ENCODE measurements around the gene IGLL1.

IGLL1 gene

DNA sequence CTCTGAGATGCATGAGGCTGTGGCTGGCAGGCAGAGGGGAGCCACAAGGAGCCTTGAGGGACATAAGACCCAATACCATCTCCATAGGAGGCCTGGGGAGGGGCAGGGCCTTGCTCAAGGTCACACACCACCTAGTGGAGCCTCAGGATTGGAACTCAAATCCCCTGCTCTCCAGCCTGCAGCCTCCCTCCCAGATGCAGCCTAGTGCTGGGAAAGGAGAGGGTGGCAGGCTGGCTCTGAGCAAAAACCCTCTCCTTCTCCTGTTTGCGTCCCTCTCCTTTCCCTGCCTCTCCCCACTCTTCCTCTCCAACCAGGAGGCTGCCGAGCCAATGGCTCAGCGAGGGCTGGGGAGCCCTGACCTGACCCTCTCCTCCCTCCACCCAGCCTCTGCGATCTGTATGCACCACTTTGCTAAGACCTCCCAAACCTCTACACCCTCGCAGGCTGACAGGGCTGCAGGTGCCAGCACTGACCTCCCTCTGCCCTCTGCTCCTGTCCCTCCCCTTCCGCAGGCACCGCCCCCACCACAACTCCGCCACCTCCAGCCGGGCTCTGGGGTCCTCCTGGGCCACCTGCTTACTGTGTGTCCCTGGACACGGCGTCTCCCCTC lies 14.7 kb downstream of the IGLL1 start:
- peaks cover 10 to 14% of the 10 kb centered on the region in 2 donors for H3K4me1 ChIP-seq (ENCODE audit: control insufficient read depth in 2 of 2, insufficient read depth in 1 of 2, low read depth in 1 of 2, low read length in 2 of 2)
- no peaks in the 10 kb centered on the region for H3K36me3 ChIP-seq (replicated peaks in 1 of 2; ENCODE audit: control insufficient read depth in 2 of 2, insufficient read depth in 2 of 2, low read length in 2 of 2)
- H2BK15ac ChIP-seq (ENCODE audit: low read length) = no peak overlapping the region
- no peak overlapping the region for H2BK12ac ChIP-seq (ENCODE audit: low read length)
- H2AFZ ChIP-seq (ENCODE audit: low read length) = peak overlapping the region; percentile 97
- peak; percentile 31 for DNase-seq (ENCODE audit: low spot score)
- no peaks in the 10 kb centered on the region for H3K9me3 ChIP-seq (replicated peaks in 1 of 2; ENCODE audit: control insufficient read depth in 2 of 2, insufficient read depth in 1 of 2, low read depth in 1 of 2, low read length in 2 of 2)
- H3K9ac ChIP-seq (ENCODE audit: low read depth, low read length, poor library complexity) = peak overlapping the region; percentile 21
- no peak overlapping the region for H4K91ac ChIP-seq (ENCODE audit: low read depth, low read length, poor library complexity)
- peak overlapping the region; percentile 54 for H2BK5ac ChIP-seq (ENCODE audit: low read length)
- H3K79me1 ChIP-seq (ENCODE audit: low read depth, low read length) = no peaks in the 10 kb centered on the region
- H3K23ac ChIP-seq (ENCODE audit: low read depth, low read length, poor library complexity) = no peak overlapping the region
- H2AK5ac ChIP-seq (ENCODE audit: low read depth, low read length) = peak overlapping the region; percentile 88
- H3K18ac ChIP-seq (ENCODE audit: low read length) = peak overlapping the region; percentile 71
- H3K4ac ChIP-seq (ENCODE audit: low read length) = no peak overlapping the region
- WGBS, 2 donors (ENCODE audit: extremely low coverage in 2 of 2, insufficient read length in 2 of 2, insufficient replicate concordance in 1 of 2) = no CpG with 5 or more reads among the region's 11 CpGs
- H3K4me2 ChIP-seq (ENCODE audit: insufficient read depth, low read length, poor library complexity, severe bottlenecking) = peak overlapping the region; percentile 73
- peak overlapping the region; percentile 39 to 78 for H3K4me3 ChIP-seq (ENCODE audit: low read length in 2 of 2)
- H4K8ac ChIP-seq (ENCODE audit: low read depth, low read length) = no peak overlapping the region
- no peak overlapping the region for H2BK120ac ChIP-seq (ENCODE audit: low read depth, low read length)
- H3K14ac ChIP-seq (ENCODE audit: low read length) = no peak overlapping the region
- H3K27ac ChIP-seq (replicated peaks; ENCODE audit: low read length) = peak overlapping the region; percentile 12
- H3K27me3 ChIP-seq (ENCODE audit: control insufficient read depth in 3 of 3, insufficient read depth in 3 of 3, low read depth in 1 of 3, low read length in 3 of 3) = peaks cover 0 to 16% (median 13%) of the 10 kb centered on the region in 3 experiments

DNA sequence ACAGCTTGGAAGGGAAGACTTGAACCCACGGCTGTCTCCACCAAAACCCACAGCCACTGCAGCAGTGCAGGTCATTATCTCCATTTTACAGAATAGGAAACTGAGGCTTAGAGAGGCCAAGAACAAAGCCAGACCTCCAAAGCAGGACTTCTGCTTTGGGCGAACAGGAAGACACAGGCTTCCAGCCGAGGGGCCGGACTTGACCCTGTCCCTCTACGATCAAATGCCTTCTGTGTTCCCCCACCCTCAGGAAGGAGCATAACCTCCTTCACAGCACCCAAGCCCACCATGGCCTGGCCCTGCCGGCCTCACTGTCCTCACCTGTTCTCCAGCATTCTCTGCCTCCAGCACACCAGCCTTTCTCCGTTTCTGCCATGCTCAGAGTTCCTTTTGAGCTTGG lies 15.8 kb downstream of the IGLL1 start:
- Histone ChIP-seq H3K4me1 (ENCODE audit: control insufficient read depth in 2 of 2, insufficient read depth in 1 of 2, low read depth in 1 of 2, low read length in 2 of 2) (peaks cover 10 to 14% of the 10 kb centered on the region in 2 donors), H3K79me1 (ENCODE audit: low read depth, low read length) (no peaks in the 10 kb centered on the region), H2BK5ac (ENCODE audit: low read length) (no peak overlapping the region), H2AK5ac (ENCODE audit: low read depth, low read length) (no peak overlapping the region), H3K23ac (ENCODE audit: low read depth, low read length, poor library complexity) (no peak overlapping the region), H2BK120ac (ENCODE audit: low read depth, low read length) (no peak overlapping the region), H3K18ac (ENCODE audit: low read length) (no peak overlapping the region), H3K9me3 (replicated peaks in 1 of 2; ENCODE audit: control insufficient read depth in 2 of 2, insufficient read depth in 1 of 2, low read depth in 1 of 2, low read length in 2 of 2) (no peaks in the 10 kb centered on the region), H3K27ac (replicated peaks; ENCODE audit: low read length) (no peak overlapping the region), H3K4ac (ENCODE audit: low read length) (no peak overlapping the region), H4K91ac (ENCODE audit: low read depth, low read length, poor library complexity) (no peak overlapping the region), H2BK12ac (ENCODE audit: low read length) (no peak overlapping the region), H4K8ac (ENCODE audit: low read depth, low read length) (no peak overlapping the region), H3K4me3 (ENCODE audit: low read length in 2 of 2) (no peak overlapping the region), H3K4me2 (ENCODE audit: insufficient read depth, low read length, poor library complexity, severe bottlenecking) (no peak overlapping the region), H3K9ac (ENCODE audit: low read depth, low read length, poor library complexity) (no peak overlapping the region), H3K36me3 (replicated peaks in 1 of 2; ENCODE audit: control insufficient read depth in 2 of 2, insufficient read depth in 2 of 2, low read length in 2 of 2) (no peaks in the 10 kb centered on the region), H3K14ac (ENCODE audit: low read length) (no peak overlapping the region), H2AFZ (ENCODE audit: low read length) (no peak overlapping the region), H3K27me3 (ENCODE audit: control insufficient read depth in 3 of 3, insufficient read depth in 3 of 3, low read depth in 1 of 3, low read length in 3 of 3) (peaks cover 0 to 13% (median 12%) of the 10 kb centered on the region in 3 experiments), H2BK15ac (ENCODE audit: low read length) (no peak overlapping the region)
- WGBS, 2 donors (ENCODE audit: extremely low coverage in 2 of 2, insufficient read length in 2 of 2, insufficient replicate concordance in 1 of 2) = no CpG with 5 or more reads among the region's 7 CpGs
- no peak for DNase-seq (ENCODE audit: low spot score)

DNA sequence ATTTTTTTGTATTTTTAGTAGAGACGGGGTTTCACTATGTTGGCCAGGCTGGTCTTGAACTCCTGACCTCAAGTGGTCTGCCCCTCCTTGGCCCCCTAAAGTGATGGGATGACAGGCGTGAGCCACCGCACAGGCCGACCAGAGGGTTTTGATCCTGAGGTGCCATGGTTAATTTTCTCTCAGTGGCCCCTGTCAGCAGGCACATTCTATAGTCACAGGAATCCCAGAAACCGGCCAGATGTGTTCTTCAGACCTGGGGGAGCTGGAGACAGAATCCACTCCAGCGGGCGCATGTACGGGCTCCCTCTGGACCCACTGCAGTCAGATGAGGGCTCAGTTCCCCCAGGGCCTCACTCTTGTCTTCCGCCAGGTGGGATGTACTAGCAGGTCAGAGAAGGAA lies 17.0 kb downstream of the IGLL1 start:
- H3K79me1 ChIP-seq (ENCODE audit: low read depth, low read length) = no peaks in the 10 kb centered on the region
- H2BK5ac ChIP-seq (ENCODE audit: low read length) = no peak overlapping the region
- no peak overlapping the region for H3K4me2 ChIP-seq (ENCODE audit: insufficient read depth, low read length, poor library complexity, severe bottlenecking)
- no peak overlapping the region for H4K8ac ChIP-seq (ENCODE audit: low read depth, low read length)
- H4K91ac ChIP-seq (ENCODE audit: low read depth, low read length, poor library complexity) = no peak overlapping the region
- H2BK120ac ChIP-seq (ENCODE audit: low read depth, low read length) = no peak overlapping the region
- peaks cover 10 to 14% of the 10 kb centered on the region in 2 donors for H3K4me1 ChIP-seq (ENCODE audit: control insufficient read depth in 2 of 2, insufficient read depth in 1 of 2, low read depth in 1 of 2, low read length in 2 of 2)
- H2BK12ac ChIP-seq (ENCODE audit: low read length) = no peak overlapping the region
- H3K27ac ChIP-seq (replicated peaks; ENCODE audit: low read length) = no peak overlapping the region
- no peak overlapping the region for H3K18ac ChIP-seq (ENCODE audit: low read length)
- H3K36me3 ChIP-seq (replicated peaks in 1 of 2; ENCODE audit: control insufficient read depth in 2 of 2, insufficient read depth in 2 of 2, low read length in 2 of 2) = no peaks in the 10 kb centered on the region
- no peak overlapping the region for H3K9ac ChIP-seq (ENCODE audit: low read depth, low read length, poor library complexity)
- no peak overlapping the region for H3K14ac ChIP-seq (ENCODE audit: low read length)
- no peak overlapping the region for H3K4me3 ChIP-seq (ENCODE audit: low read length in 2 of 2)
- no peak overlapping the region for H3K4ac ChIP-seq (ENCODE audit: low read length)
- no peak overlapping the region for H2AK5ac ChIP-seq (ENCODE audit: low read depth, low read length)
- H3K23ac ChIP-seq (ENCODE audit: low read depth, low read length, poor library complexity) = no peak overlapping the region
- no peaks in the 10 kb centered on the region for H3K9me3 ChIP-seq (replicated peaks in 1 of 2; ENCODE audit: control insufficient read depth in 2 of 2, insufficient read depth in 1 of 2, low read depth in 1 of 2, low read length in 2 of 2)
- no peak overlapping the region for H2AFZ ChIP-seq (ENCODE audit: low read length)
- WGBS, 2 donors (ENCODE audit: extremely low coverage in 2 of 2, insufficient read length in 2 of 2, insufficient replicate concordance in 1 of 2) = no CpG with 5 or more reads among the region's 9 CpGs
- H3K27me3 ChIP-seq (ENCODE audit: control insufficient read depth in 3 of 3, insufficient read depth in 3 of 3, low read depth in 1 of 3, low read length in 3 of 3) = peaks cover 0 to 13% (median 12%) of the 10 kb centered on the region in 3 experiments
- DNase-seq (ENCODE audit: low spot score) = no peak
- no peak overlapping the region for H2BK15ac ChIP-seq (ENCODE audit: low read length)

DNA sequence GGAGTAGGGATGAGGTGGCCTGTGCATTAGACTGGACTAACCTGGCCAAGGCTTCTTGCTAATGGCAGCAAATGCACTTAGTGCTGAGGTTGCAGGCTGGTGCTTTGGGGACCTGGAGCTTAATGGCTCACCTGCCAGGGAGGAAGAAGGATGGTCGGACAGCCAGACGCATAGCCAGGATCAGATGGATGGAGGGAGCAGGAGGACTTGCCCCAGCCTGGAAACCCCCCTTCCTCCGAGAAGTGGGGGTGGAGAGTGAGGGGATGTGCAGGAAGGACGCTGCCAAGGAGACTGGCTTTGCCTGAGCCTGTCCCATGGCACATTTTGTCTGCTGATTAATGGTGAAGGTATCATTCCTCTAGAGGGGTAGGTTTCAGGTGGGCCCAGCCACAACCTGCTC lies 17.9 kb downstream of the IGLL1 start:
- Histone ChIP-seq H3K9me3 (replicated peaks in 1 of 2; ENCODE audit: control insufficient read depth in 2 of 2, insufficient read depth in 1 of 2, low read depth in 1 of 2, low read length in 2 of 2) (no peaks in the 10 kb centered on the region), H4K91ac (ENCODE audit: low read depth, low read length, poor library complexity) (no peak overlapping the region), H3K14ac (ENCODE audit: low read length) (peak overlapping the region; percentile 56), H4K8ac (ENCODE audit: low read depth, low read length) (no peak overlapping the region), H2AK5ac (ENCODE audit: low read depth, low read length) (no peak overlapping the region), H3K27ac (replicated peaks; ENCODE audit: low read length) (no peak overlapping the region), H2BK12ac (ENCODE audit: low read length) (no peak overlapping the region), H3K79me1 (ENCODE audit: low read depth, low read length) (no peaks in the 10 kb centered on the region), H2BK15ac (ENCODE audit: low read length) (no peak overlapping the region), H3K4ac (ENCODE audit: low read length) (no peak overlapping the region), H2BK5ac (ENCODE audit: low read length) (no peak overlapping the region), H3K4me3 (ENCODE audit: low read length in 2 of 2) (no peak overlapping the region), H3K23ac (ENCODE audit: low read depth, low read length, poor library complexity) (peak overlapping the region; percentile 43), H2AFZ (ENCODE audit: low read length) (no peak overlapping the region), H3K27me3 (ENCODE audit: control insufficient read depth in 3 of 3, insufficient read depth in 3 of 3, low read depth in 1 of 3, low read length in 3 of 3) (peaks cover 0 to 8% (median 8%) of the 10 kb centered on the region in 3 experiments), H3K4me1 (ENCODE audit: control insufficient read depth in 2 of 2, insufficient read depth in 1 of 2, low read depth in 1 of 2, low read length in 2 of 2) (peaks cover 10 to 13% of the 10 kb centered on the region in 2 donors), H3K9ac (ENCODE audit: low read depth, low read length, poor library complexity) (no peak overlapping the region), H3K36me3 (replicated peaks in 1 of 2; ENCODE audit: control insufficient read depth in 2 of 2, insufficient read depth in 2 of 2, low read length in 2 of 2) (no peaks in the 10 kb centered on the region), H3K4me2 (ENCODE audit: insufficient read depth, low read length, poor library complexity, severe bottlenecking) (no peak overlapping the region), H2BK120ac (ENCODE audit: low read depth, low read length) (no peak overlapping the region), H3K18ac (ENCODE audit: low read length) (peak overlapping the region; percentile 44)
- no peak for DNase-seq (ENCODE audit: low spot score)
- WGBS, 2 donors (ENCODE audit: extremely low coverage in 2 of 2, insufficient read length in 2 of 2, insufficient replicate concordance in 1 of 2) = no CpG with 5 or more reads among the region's 4 CpGs
